Urinary bladder (tissue), 4 donors: ENCODE measurements around the gene MBD3. TPM values are rescaled to one million over a fixed set of nuclear protein-coding genes. Genes with fewer than 3 reads are reported as not detected.
"Not testable (repeated sequence)": the region's sequence is repeated elsewhere in the genome, so short reads cannot be mapped to it uniquely, and the experiment has no call there.

Source experiments
- DNase-seq: peaks from one replicate; pipeline ENCODE4 v3.0.0-alpha.2; 2015; ENCODE audit errors: extremely low spot score
- H3K27ac ChIP-seq: one replicate; pipeline ENCODE4 v1.5.1; 2013; ENCODE audit warnings: low read depth, mild to moderate bottlenecking, moderate library complexity
- H3K36me3 ChIP-seq: one replicate; pipeline ENCODE4 v1.6.1; 2013; ENCODE audit warnings: mild to moderate bottlenecking, moderate library complexity; ENCODE audit not compliant: insufficient read depth
- H3K4me1 ChIP-seq: one replicate; pipeline ENCODE4 v1.6.1; 2013; ENCODE audit warnings: mild to moderate bottlenecking, moderate library complexity; ENCODE audit not compliant: insufficient read depth
- H3K4me3 ChIP-seq: one replicate; pipeline ENCODE4 v1.5.1; 2013; ENCODE audit warnings: low read depth, low read length
- WGBS: extraction: QIAGEN DNeasy Blood & Tissue Kit; methylation state at CpG from one replicate; pipeline ENCODE4 v1.1.7; 2013; 5-methylcytosine and 5-hydroxymethylcytosine counted together
- polyA plus RNA-seq: library from polyadenylated mRNA; stranded (reverse); fragments of 200-250 nt; gene quantifications from one replicate; pipeline ENCODE4 v1.2.3, GENCODE V29; 2013
- total RNA-seq: library from RNA; depleted of rRNA; stranded (reverse); fragments of >200 nt; gene quantifications from one replicate; pipeline ENCODE4 v1.2.3, GENCODE V29; 2014
- donor health status: healthy with polysubstance abuse.
- donor health status: healthy.

The MBD3 gene, protein sequence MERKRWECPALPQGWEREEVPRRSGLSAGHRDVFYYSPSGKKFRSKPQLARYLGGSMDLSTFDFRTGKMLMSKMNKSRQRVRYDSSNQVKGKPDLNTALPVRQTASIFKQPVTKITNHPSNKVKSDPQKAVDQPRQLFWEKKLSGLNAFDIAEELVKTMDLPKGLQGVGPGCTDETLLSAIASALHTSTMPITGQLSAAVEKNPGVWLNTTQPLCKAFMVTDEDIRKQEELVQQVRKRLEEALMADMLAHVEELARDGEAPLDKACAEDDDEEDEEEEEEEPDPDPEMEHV
- 32.5 TPM for total RNA-seq
- 76.4 TPM for polyA plus RNA-seq

DNA sequence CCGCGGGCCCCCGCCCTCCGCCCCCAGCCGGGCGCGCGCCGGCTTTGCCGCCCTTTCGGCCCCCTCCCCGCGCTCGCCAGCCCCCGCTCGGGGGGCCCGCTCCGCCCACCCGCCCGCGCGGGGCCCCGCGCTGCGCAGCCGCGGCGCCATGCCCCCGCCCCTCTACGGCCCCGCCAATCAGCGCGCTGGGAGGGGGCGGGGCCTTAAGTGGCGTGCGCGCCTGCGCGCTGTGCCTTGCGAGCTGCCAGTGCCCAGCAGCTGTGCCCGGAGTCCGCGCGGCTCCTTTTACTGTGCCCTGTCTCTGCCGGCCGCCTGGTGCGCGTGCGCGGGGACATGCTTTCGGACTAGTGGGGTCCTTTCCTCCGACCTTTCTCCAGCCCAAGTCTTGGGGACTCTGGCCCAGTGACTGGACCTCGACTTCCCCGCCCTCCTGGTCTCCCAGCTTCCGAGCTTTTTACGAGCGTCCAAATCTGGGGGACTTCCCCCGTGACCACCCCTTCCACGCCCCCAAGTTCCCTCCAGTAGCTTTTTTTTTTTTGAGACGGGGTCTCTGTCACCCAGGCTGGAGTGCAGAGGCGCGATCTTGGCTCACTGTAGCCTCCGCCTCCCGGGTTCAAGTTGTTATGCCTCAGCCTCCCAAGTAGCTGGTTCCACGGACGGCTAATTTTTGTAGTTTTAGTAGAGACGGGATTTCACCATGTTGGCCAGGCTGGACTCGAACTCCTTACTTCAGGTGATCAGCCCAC, at the start of gene MBD3:
Gene MBD3 (minus strand): TSS at position 111 of the 746 bp plus-strand sequence. CDS start 234 bp downstream, outside the sequence.
- Histone ChIP-seq H3K4me3 (peak within 1 kb of the TSS; percentile 75), H3K27ac (peak within 1 kb of the TSS; percentile 95), H3K4me1 (no peaks in the 10 kb centered on the region), H3K36me3 (peaks cover 2% of the 10 kb centered on the region)
- 1% methylated on average over 68 of the region's 68 CpGs for WGBS
- peak; percentile 69 for DNase-seq

GRCh38 chr19:1640893-1641448, 48.3 kb upstream of the MBD3 start:
- not testable (repeated sequence) for H3K4me1 ChIP-seq, H3K27ac ChIP-seq, DNase-seq, H3K36me3 ChIP-seq, H3K4me3 ChIP-seq
- 85% methylated on average over 10 of the region's 10 CpGs for WGBS

- Histone ChIP-seq H3K36me3 (no peaks in the 10 kb centered on the region), H3K4me1 (no peaks in the 10 kb centered on the region), H3K27ac (no peak overlapping the region), H3K4me3 (no peak overlapping the region)
- WGBS, result 96% methylated on average over 34 of the region's 34 CpGs
- DNase-seq, result no peak
Observed at GRCh38 chr19:1636325-1637236, 43.9 kb upstream of the MBD3 start.

GRCh38 chr19:1634938-1635243, 42.2 kb upstream of the MBD3 start:
- Histone ChIP-seq H3K27ac (no peak overlapping the region), H3K4me3 (no peak overlapping the region), H3K4me1 (no peaks in the 10 kb centered on the region), H3K36me3 (no peaks in the 10 kb centered on the region)
- 98% methylated on average over 5 of the region's 5 CpGs for WGBS
- no peak for DNase-seq

DNA sequence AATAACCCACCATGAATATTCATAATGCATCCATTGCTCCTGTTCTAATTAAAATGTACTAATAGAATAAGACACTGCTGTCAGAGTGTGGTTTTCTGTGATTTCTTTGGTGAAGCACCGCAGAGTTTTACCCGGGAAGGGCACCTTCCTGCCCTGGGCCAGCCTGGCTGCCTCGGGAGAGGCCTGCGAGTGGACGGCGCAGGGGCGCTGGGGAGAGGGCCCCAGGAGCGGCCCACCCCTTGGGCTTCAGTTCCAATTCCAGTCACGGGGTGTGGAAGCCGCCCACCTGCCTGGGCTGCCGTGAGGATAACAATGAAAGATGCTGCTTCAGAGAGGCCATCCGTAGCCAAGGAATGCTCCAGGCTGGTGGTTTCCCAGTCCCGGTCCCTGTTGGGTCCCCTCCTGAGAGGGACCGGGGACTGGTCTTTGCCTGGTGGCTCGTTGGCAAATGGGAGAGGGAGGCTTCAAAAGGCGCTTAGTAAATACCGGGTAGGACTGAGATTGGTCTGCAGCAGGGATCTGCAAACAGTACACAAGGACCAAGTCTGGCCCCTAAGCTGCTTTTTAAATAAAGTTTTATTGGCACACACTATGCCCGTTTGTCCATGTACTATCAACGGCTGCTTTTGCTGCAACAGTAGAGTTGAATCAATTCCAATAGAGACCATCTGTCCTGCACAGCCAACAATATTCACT, 41.7 kb upstream of the MBD3 start:
- 94% methylated on average over 19 of the region's 19 CpGs for WGBS
- Histone ChIP-seq H3K27ac (no peak overlapping the region), H3K4me3 (no peak overlapping the region), H3K36me3 (no peaks in the 10 kb centered on the region), H3K4me1 (no peaks in the 10 kb centered on the region)
- no peak for DNase-seq

DNA sequence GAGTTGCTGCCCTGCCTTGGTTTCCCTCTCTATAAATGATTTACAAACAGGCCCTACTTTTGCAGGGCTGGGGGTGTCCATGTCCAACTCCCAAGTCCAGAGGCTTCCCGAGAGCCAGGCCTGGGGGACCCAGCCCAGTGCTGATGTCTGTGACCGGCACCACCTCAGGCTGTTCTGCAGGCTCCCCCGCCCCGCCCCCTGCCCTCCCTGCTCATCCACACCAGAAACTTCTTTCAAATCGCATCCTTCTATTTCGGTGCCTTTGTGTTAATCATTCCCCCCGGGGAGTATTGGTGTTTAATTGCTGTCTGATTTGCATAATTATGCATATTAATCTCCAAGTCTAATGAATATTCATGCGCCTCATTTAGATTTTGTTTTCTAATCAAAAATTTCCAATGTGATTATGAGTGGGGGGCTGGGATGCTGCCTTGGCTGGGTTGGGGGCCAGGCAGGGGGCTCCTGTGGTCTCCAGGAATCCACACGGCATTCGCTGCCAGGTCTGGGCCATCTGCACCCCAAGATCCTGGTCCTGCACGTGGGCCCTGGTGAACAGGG, 40.7 kb upstream of the MBD3 start:
- Histone ChIP-seq H3K4me3 (no peak overlapping the region), H3K4me1 (no peaks in the 10 kb centered on the region), H3K36me3 (no peaks in the 10 kb centered on the region), H3K27ac (no peak overlapping the region)
- DNase-seq, result no peak
- WGBS, result 90% methylated on average over 11 of the region's 11 CpGs

GRCh38 chr19:1632462-1633268, 40.0 kb upstream of the MBD3 start:
- no peak overlapping the region for H3K4me3 ChIP-seq
- no peaks in the 10 kb centered on the region for H3K36me3 ChIP-seq
- DNase-seq, result no peak
- no peaks in the 10 kb centered on the region for H3K4me1 ChIP-seq
- no peak overlapping the region for H3K27ac ChIP-seq
- 88% methylated on average over 26 of the region's 26 CpGs for WGBS

- no peak for DNase-seq
- H3K36me3 ChIP-seq, result no peaks in the 10 kb centered on the region
- 91% methylated on average over 31 of the region's 31 CpGs for WGBS
- H3K4me3 ChIP-seq, result no peak overlapping the region
- no peaks in the 10 kb centered on the region for H3K4me1 ChIP-seq
- H3K27ac ChIP-seq, result no peak overlapping the region
Observed at GRCh38 chr19:1631557-1632100, 39.0 kb upstream of the MBD3 start.

- H3K4me1 ChIP-seq, result no peaks in the 10 kb centered on the region
- no peaks in the 10 kb centered on the region for H3K36me3 ChIP-seq
- H3K27ac ChIP-seq, result no peak overlapping the region
- no peak for DNase-seq
- 91% methylated on average over 17 of the region's 17 CpGs for WGBS
- H3K4me3 ChIP-seq, result no peak overlapping the region
Observed at GRCh38 chr19:1630811-1631210, 38.1 kb upstream of the MBD3 start.

GRCh38 chr19:1630012-1630411, 37.3 kb upstream of the MBD3 start:
- no peak overlapping the region for H3K4me3 ChIP-seq
- H3K4me1 ChIP-seq, result no peaks in the 10 kb centered on the region
- H3K36me3 ChIP-seq, result no peaks in the 10 kb centered on the region
- H3K27ac ChIP-seq, result no peak overlapping the region
- WGBS, result 93% methylated on average over 20 of the region's 20 CpGs
- no peak for DNase-seq

GRCh38 chr19:1629256-1629808, 36.7 kb upstream of the MBD3 start:
- H3K4me1 ChIP-seq, result no peaks in the 10 kb centered on the region
- H3K27ac ChIP-seq, result no peak overlapping the region
- no peak overlapping the region for H3K4me3 ChIP-seq
- WGBS, result 98% methylated on average over 24 of the region's 24 CpGs
- no peaks in the 10 kb centered on the region for H3K36me3 ChIP-seq
- DNase-seq, result no peak

DNA sequence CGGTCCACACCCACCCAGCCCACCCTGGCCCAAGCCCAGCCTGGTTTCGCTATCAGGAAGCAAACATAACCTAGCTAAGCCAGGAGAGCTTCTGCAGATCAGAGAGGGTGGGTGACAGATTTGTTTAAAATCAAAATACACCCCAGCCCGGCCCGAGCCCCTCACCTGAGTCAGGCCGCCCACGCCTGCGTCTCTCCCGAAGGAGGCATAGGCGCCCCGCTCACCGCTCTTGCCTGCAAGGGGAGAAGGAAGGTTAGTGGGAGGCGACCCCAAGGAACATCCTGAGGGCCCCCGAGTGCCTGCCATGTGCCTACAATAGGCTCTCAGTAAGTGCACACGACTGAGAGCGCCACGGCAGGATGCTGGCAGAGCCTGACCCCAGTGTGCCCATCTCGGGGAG, 34.5 kb upstream of the MBD3 start:
- H3K4me1 ChIP-seq, result no peaks in the 10 kb centered on the region
- H3K36me3 ChIP-seq, result no peaks in the 10 kb centered on the region
- H3K4me3 ChIP-seq, result no peak overlapping the region
- no peak for DNase-seq
- WGBS, result 95% methylated on average over 17 of the region's 17 CpGs
- H3K27ac ChIP-seq, result no peak overlapping the region
